Urinary bladder (tissue), 4 donors: Measurements from ENCODE around the gene LMBRD2. TPM values are rescaled to one million over a fixed set of nuclear protein-coding genes. Genes with fewer than 3 reads are reported as not detected.

Source experiments
- DNase-seq: peaks from one replicate; pipeline ENCODE4 v3.0.0-alpha.2; 2015; ENCODE audit errors: extremely low spot score
- H3K27ac ChIP-seq: one replicate; pipeline ENCODE4 v1.5.1; 2013; ENCODE audit warnings: low read depth, mild to moderate bottlenecking, moderate library complexity
- H3K36me3 ChIP-seq: one replicate; pipeline ENCODE4 v1.6.1; 2013; ENCODE audit warnings: mild to moderate bottlenecking, moderate library complexity; ENCODE audit not compliant: insufficient read depth
- H3K4me1 ChIP-seq: one replicate; pipeline ENCODE4 v1.6.1; 2013; ENCODE audit warnings: mild to moderate bottlenecking, moderate library complexity; ENCODE audit not compliant: insufficient read depth
- H3K4me3 ChIP-seq: one replicate; pipeline ENCODE4 v1.5.1; 2013; ENCODE audit warnings: low read depth, low read length
- WGBS: extraction: QIAGEN DNeasy Blood & Tissue Kit; methylation state at CpG from one replicate; pipeline ENCODE4 v1.1.7; 2013; 5-methylcytosine and 5-hydroxymethylcytosine counted together
- polyA plus RNA-seq: library from polyadenylated mRNA; stranded (reverse); fragments of 200-250 nt; gene quantifications from one replicate; pipeline ENCODE4 v1.2.3, GENCODE V29; 2013
- small RNA-seq: library from RNA; depleted of rRNA; stranded (forward); fragments of <200 nt; gene quantifications from one replicate; pipeline ENCODE3, GENCODE V24; 2014
- total RNA-seq: library from RNA; depleted of rRNA; stranded (reverse); fragments of >200 nt; gene quantifications from one replicate; pipeline ENCODE4 v1.2.3, GENCODE V29; 2014
- donor health status: healthy with polysubstance abuse.
- donor health status: healthy.

The LMBRD2 gene
- total and polyA plus RNA-seq, 2 donors = 5.7 to 31.6 TPM

- Histone ChIP-seq H3K27ac (no peak overlapping the region), H3K4me3 (no peak overlapping the region), H3K4me1 (no peaks in the 10 kb centered on the region), H3K36me3 (no peaks in the 10 kb centered on the region)
- no peak for DNase-seq
- WGBS = 29% methylated on average over 13 of the region's 13 CpGs
Measured at GRCh38 chr5:36066001-36066539, 85.6 kb downstream of the LMBRD2 start.

GRCh38 chr5:36060420-36060887 lies 91.2 kb downstream of the LMBRD2 start:
- 53% methylated on average over 12 of the region's 12 CpGs for WGBS
- Histone ChIP-seq H3K4me1 (no peaks in the 10 kb centered on the region), H3K4me3 (no peak overlapping the region), H3K36me3 (no peaks in the 10 kb centered on the region), H3K27ac (no peak overlapping the region)
- no peak for DNase-seq

GRCh38 chr5:36059571-36060419 lies 91.9 kb downstream of the LMBRD2 start:
- DNase-seq = no peak
- no peak overlapping the region for H3K4me3 ChIP-seq
- WGBS = 48% methylated on average over 5 of the region's 5 CpGs
- H3K27ac ChIP-seq = no peak overlapping the region
- H3K4me1 ChIP-seq = no peaks in the 10 kb centered on the region
- no peaks in the 10 kb centered on the region for H3K36me3 ChIP-seq

GRCh38 chr5:36058776-36059175 lies 92.9 kb downstream of the LMBRD2 start:
- no peaks in the 10 kb centered on the region for H3K4me1 ChIP-seq
- H3K4me3 ChIP-seq = no peak overlapping the region
- WGBS = 91% methylated on average over 2 of the region's 2 CpGs
- no peak for DNase-seq
- no peak overlapping the region for H3K27ac ChIP-seq
- H3K36me3 ChIP-seq = no peaks in the 10 kb centered on the region

- WGBS = 37% methylated on average over 2 of the region's 2 CpGs
Measured at GRCh38 chr5:36057386-36057785, 94.3 kb downstream of the LMBRD2 start.

GRCh38 chr5:36056422-36056821 lies 95.3 kb downstream of the LMBRD2 start:
- no peak for DNase-seq
- WGBS = 60% methylated on average over 5 of the region's 5 CpGs
- Histone ChIP-seq H3K36me3 (no peaks in the 10 kb centered on the region), H3K4me1 (no peaks in the 10 kb centered on the region), H3K4me3 (no peak overlapping the region), H3K27ac (no peak overlapping the region)

More at GRCh38 chr5:36057386-36057785, 94.3 kb downstream of the LMBRD2 start:
- Histone ChIP-seq H3K4me1 (no peaks in the 10 kb centered on the region), H3K36me3 (no peaks in the 10 kb centered on the region), H3K4me3 (no peak overlapping the region), H3K27ac (no peak overlapping the region)
- no peak for DNase-seq

GRCh38 chr5:36055984-36056383 lies 95.7 kb downstream of the LMBRD2 start:
- DNase-seq = no peak
- WGBS = 57% methylated on average over 5 of the region's 5 CpGs

GRCh38 chr5:36054647-36055046 lies 97.0 kb downstream of the LMBRD2 start:
- WGBS = 85% methylated on average over 3 of the region's 3 CpGs
- Histone ChIP-seq H3K4me1 (no peaks in the 10 kb centered on the region), H3K36me3 (no peaks in the 10 kb centered on the region), H3K27ac (no peak overlapping the region), H3K4me3 (no peak overlapping the region)
- DNase-seq = no peak

More at GRCh38 chr5:36055984-36056383, 95.7 kb downstream of the LMBRD2 start:
- H3K36me3 ChIP-seq = no peaks in the 10 kb centered on the region
- H3K4me3 ChIP-seq = no peak overlapping the region
- no peak overlapping the region for H3K27ac ChIP-seq
- H3K4me1 ChIP-seq = no peaks in the 10 kb centered on the region

- no peak for DNase-seq
- H3K36me3 ChIP-seq = no peaks in the 10 kb centered on the region
- H3K4me3 ChIP-seq = no peak overlapping the region
- H3K4me1 ChIP-seq = no peaks in the 10 kb centered on the region
- no peak overlapping the region for H3K27ac ChIP-seq
Measured at GRCh38 chr5:36052538-36052937, 99.1 kb downstream of the LMBRD2 start.

- Histone ChIP-seq H3K4me1 (no peaks in the 10 kb centered on the region), H3K27ac (no peak overlapping the region), H3K36me3 (no peaks in the 10 kb centered on the region), H3K4me3 (no peak overlapping the region)
- no peak for DNase-seq
- WGBS = 81% methylated on average over 4 of the region's 4 CpGs
Measured at GRCh38 chr5:36049949-36050348, 101.7 kb downstream of the LMBRD2 start.

Small RNA genes lying within 50 kb of the gene (small RNA-seq; reads per million reads assigned to genes)
- not detected for gene AC016612.1
- 0.21 reads per million for gene MIR580
- gene RNU6-1305P = not detected

Other genes with a start within 250 kb of the LMBRD2 start
- gene CAPSL, start 213.3 kb downstream of the LMBRD2 start, total RNA-seq = not detected
- gene CAPSL, start 213.3 kb downstream of the LMBRD2 start, polyA plus RNA-seq = not detected
- gene UGT3A1, start 160.5 kb downstream of the LMBRD2 start, total RNA-seq = 0.16 TPM
- 0.03 TPM for gene UGT3A1, start 160.5 kb downstream of the LMBRD2 start, polyA plus RNA-seq
- gene UGT3A2, start 85.0 kb downstream of the LMBRD2 start, total RNA-seq = 0.58 TPM
- gene UGT3A2, start 85.0 kb downstream of the LMBRD2 start, polyA plus RNA-seq = 0.14 TPM
- gene SKP2, start 224 bp upstream of the LMBRD2 start, total RNA-seq = 42.9 TPM
- 5.1 TPM for gene SKP2, start 224 bp upstream of the LMBRD2 start, polyA plus RNA-seq
- gene NADK2, start 90.0 kb upstream of the LMBRD2 start, total RNA-seq = 63.2 TPM
- 54.5 TPM for gene NADK2, start 90.0 kb upstream of the LMBRD2 start, polyA plus RNA-seq
- 5.7 TPM for gene RANBP3L, start 150.0 kb upstream of the LMBRD2 start, total RNA-seq
- 38.7 TPM for gene RANBP3L, start 150.0 kb upstream of the LMBRD2 start, polyA plus RNA-seq